Gastroesophageal sphincter (tissue), 3 donors: ENCODE data around the gene CCNG2.

Experiments
- EP300 ChIP-seq: sonication (generic); formaldehyde crosslinking; IDR thresholded peaks from one replicate; pipeline ENCODE4 v1.6.1; 2017; ENCODE audit warnings: antibody characterized with exemption, mild to moderate bottlenecking
- POLR2A ChIP-seq, 2 donors: fragments of 450-650 bp; IDR thresholded peaks; one replicate each; pipeline ENCODE4 v1.6.1; 2017; ENCODE audit warnings: antibody characterized with exemption in 2 of 2, mild to moderate bottlenecking in 2 of 2, moderate library complexity in 1 of 2
- POLR2AphosphoS5 ChIP-seq: sonication (generic); formaldehyde crosslinking; IDR thresholded peaks from one replicate; pipeline ENCODE4 v1.6.1; 2017; ENCODE audit warnings: antibody characterized with exemption
- TF ChIP-seq, protein P1 (sequence below), 4 experiments: fragments of 200-600 bp in 2 of 4; fragments of 450-650 bp in 2 of 4; sonication (generic) in 1 of 4; IDR thresholded peaks; one replicate each; pipeline ENCODE4 v1.5.1; 2017 to 2019; ENCODE audit warnings: antibody characterized with exemption in 4 of 4, mild to moderate bottlenecking in 2 of 4, moderate library complexity in 2 of 4

DNA sequence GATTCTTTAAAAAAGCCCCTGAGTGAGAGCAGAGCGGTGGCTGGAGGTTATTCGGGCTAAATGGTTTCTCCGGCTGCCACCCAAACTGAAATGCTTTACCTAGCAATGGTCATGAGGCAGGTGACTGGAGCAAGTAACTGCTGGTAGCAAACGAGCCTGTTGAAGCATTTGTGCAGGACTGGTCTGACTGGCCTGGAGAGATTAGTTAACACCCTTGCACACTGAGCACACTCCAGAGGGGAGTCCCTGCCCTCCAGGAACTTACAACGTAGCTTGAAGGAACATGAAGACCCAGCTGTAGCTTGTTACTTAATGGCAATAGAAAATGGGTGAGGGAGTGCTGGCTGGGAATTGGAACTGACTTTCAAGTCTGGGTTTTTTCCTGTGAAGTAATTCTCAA is 40.4 kb downstream of the CCNG2 start:
- TF ChIP-seq EP300 (no peak), POLR2A (IDR thresholded peaks at IDR 0.05) (no peak), POLR2AphosphoS5 (no peak)
- TF ChIP-seq, protein P1, sequence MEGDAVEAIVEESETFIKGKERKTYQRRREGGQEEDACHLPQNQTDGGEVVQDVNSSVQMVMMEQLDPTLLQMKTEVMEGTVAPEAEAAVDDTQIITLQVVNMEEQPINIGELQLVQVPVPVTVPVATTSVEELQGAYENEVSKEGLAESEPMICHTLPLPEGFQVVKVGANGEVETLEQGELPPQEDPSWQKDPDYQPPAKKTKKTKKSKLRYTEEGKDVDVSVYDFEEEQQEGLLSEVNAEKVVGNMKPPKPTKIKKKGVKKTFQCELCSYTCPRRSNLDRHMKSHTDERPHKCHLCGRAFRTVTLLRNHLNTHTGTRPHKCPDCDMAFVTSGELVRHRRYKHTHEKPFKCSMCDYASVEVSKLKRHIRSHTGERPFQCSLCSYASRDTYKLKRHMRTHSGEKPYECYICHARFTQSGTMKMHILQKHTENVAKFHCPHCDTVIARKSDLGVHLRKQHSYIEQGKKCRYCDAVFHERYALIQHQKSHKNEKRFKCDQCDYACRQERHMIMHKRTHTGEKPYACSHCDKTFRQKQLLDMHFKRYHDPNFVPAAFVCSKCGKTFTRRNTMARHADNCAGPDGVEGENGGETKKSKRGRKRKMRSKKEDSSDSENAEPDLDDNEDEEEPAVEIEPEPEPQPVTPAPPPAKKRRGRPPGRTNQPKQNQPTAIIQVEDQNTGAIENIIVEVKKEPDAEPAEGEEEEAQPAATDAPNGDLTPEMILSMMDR (IDR thresholded peaks at IDR 0.05), result no peak
